Endothelial cell of umbilical vein (primary cell): ENCODE results near the gene MBD2. TPM values are rescaled to one million over a fixed set of nuclear protein-coding genes. Genes with fewer than 3 reads are reported as not detected.

Source experiments
- BruUV-seq: library from RNA; stranded (reverse); fragments of 400-500 nt; replicated peaks from 2 replicates; lab custom pipeline; 2021; lab: Mats Ljungman, UMichigan
- CTCF ChIA-PET: fragments of 300-600, 350-600 bp; sonication (Branson Sonifier 250); formaldehyde crosslinking; loops from one replicate; lab custom pipeline; 2021; ENCODE audit warnings: antibody characterized with exemption, inconsistent platforms; lab: Charles Lee
- POLR2A ChIA-PET: fragments of 300-600, 350-600 bp; sonication (Branson Sonifier 250); formaldehyde crosslinking; loops from one replicate; lab custom pipeline; 2021; ENCODE audit warnings: antibody characterized with exemption, inconsistent platforms; lab: Charles Lee
- DNase-seq: peaks from one replicate; pipeline ENCODE4 v3.0.0-alpha.2; 2011; ENCODE audit warnings: low read depth, low spot score
- FAIRE-seq: peaks from 2 replicates; lab custom pipeline; 2011; peaks lifted over from hg19 to GRCh38; lab: Jason Lieb, UNC
- H2AFZ ChIP-seq: 2 replicates; pipeline ENCODE4 v1.6.0; 2012; ENCODE audit warnings: low read depth, low read length, control low read depth, inconsistent platforms
- H3K27ac ChIP-seq: 2 replicates; pipeline ENCODE4 v1.5.1; 2011; ENCODE audit warnings: low read depth, mild to moderate bottlenecking, control low read depth, low read length, moderate library complexity; ENCODE audit not compliant: insufficient read depth
- H3K27me3 ChIP-seq, 2 experiments: 2 replicates each; pipeline versions ENCODE4 v1.6.0 to v1.6.1; 2011; ENCODE audit warnings: low read length in 2 of 2, mixed read lengths in 1 of 2; ENCODE audit not compliant: control insufficient read depth in 2 of 2, insufficient read depth in 2 of 2
- H3K36me3 ChIP-seq, 2 experiments: 2 replicates in 1 of 2; 3 replicates in 1 of 2; pipeline ENCODE4 v1.5.1; 2011; ENCODE audit warnings: low read length in 2 of 2, mild to moderate bottlenecking in 1 of 2, moderate library complexity in 1 of 2; ENCODE audit not compliant: control insufficient read depth in 2 of 2, insufficient read depth in 2 of 2; ENCODE audit errors: extremely low read depth in 1 of 2
- H3K4me1 ChIP-seq: 3 replicates; pipeline ENCODE4 v1.5.1; 2011; ENCODE audit warnings: mild to moderate bottlenecking, low read length; ENCODE audit not compliant: control insufficient read depth, insufficient read depth; ENCODE audit errors: extremely low read depth
- H3K4me2 ChIP-seq: 2 replicates; pipeline ENCODE4 v1.6.1; 2011; ENCODE audit warnings: low read length, control low read depth, mixed read lengths; ENCODE audit not compliant: insufficient read depth
- H3K4me3 ChIP-seq, 3 experiments: fragments of 200-600 bp in 1 of 3; sonication (generic), shearing (Covaris generic) in 1 of 3; replicated peaks in 1 of 3; 2 replicates each; pipeline ENCODE4 v1.5.1; 2011 to 2016; ENCODE audit warnings: control low read depth in 3 of 3, low read length in 3 of 3, mild to moderate bottlenecking in 2 of 3, inconsistent platforms in 1 of 3, low read depth in 1 of 3, moderate library complexity in 1 of 3; ENCODE audit not compliant: insufficient read depth in 1 of 3
- H3K79me2 ChIP-seq: 2 replicates; pipeline ENCODE4 v1.6.0; 2012; ENCODE audit warnings: low read length, inconsistent platforms; ENCODE audit not compliant: control insufficient read depth, insufficient read depth
- H3K9ac ChIP-seq: replicated peaks from 2 replicates; pipeline ENCODE3; 2011; ENCODE audit warnings: low read length, control low read depth; ENCODE audit not compliant: insufficient read depth; ENCODE audit errors: extremely low read depth
- H3K9me1 ChIP-seq: replicated peaks from 3 replicates; pipeline ENCODE4 v1.6.0; 2011; ENCODE audit warnings: mild to moderate bottlenecking, low read length; ENCODE audit not compliant: control insufficient read depth, insufficient read depth; ENCODE audit errors: extremely low read depth
- H3K9me3 ChIP-seq: replicated peaks from 2 replicates; pipeline ENCODE4 v1.5.1; 2012; ENCODE audit warnings: low read length, inconsistent platforms; ENCODE audit not compliant: control insufficient read depth, insufficient read depth
- H4K20me1 ChIP-seq: replicated peaks from 2 replicates; pipeline ENCODE3; 2011; ENCODE audit warnings: mild to moderate bottlenecking, low read length; ENCODE audit not compliant: control insufficient read depth, insufficient read depth; ENCODE audit errors: extremely low read depth
- EZH2 ChIP-seq: IDR thresholded peaks from 2 replicates; pipeline ENCODE4 v1.6.1; 2012; ENCODE audit warnings: borderline replicate concordance, low read depth, mild to moderate bottlenecking, moderate library complexity, low read length, inconsistent platforms; ENCODE audit not compliant: severe bottlenecking
- FOS ChIP-seq: IDR thresholded peaks from 2 replicates; pipeline ENCODE4 v1.6.1; 2011; ENCODE audit warnings: mild to moderate bottlenecking, low read length, moderate library complexity, borderline replicate concordance; ENCODE audit not compliant: insufficient read depth
- GATA2 ChIP-seq: IDR thresholded peaks from 2 replicates; pipeline ENCODE4 v1.7.0; 2011; ENCODE audit warnings: low read depth, mild to moderate bottlenecking, moderate library complexity, mixed read lengths, low read length; ENCODE audit not compliant: insufficient read length, insufficient read depth
- JUN ChIP-seq: IDR thresholded peaks from 2 replicates; pipeline ENCODE4 v1.6.1; 2011; ENCODE audit warnings: borderline replicate concordance, low read depth; ENCODE audit not compliant: insufficient read length, insufficient read depth
- MYC ChIP-seq: IDR thresholded peaks from one replicate; pipeline ENCODE4 v1.6.1; 2011; ENCODE audit warnings: mild to moderate bottlenecking, low read depth, low read length
- POLR2A ChIP-seq: IDR thresholded peaks from 2 replicates; pipeline ENCODE4 v1.6.1; 2012; ENCODE audit warnings: low read depth, mild to moderate bottlenecking, control low read depth, low read length
- POLR2AphosphoS5 ChIP-seq: IDR thresholded peaks from 2 replicates; pipeline ENCODE4 v1.6.1; 2012; ENCODE audit warnings: low read depth, mild to moderate bottlenecking, control low read depth, low read length, moderate library complexity; ENCODE audit not compliant: insufficient read depth
- dilution Hi-C: fragments of 300-500 bp; cut with MboI; formaldehyde crosslinking; loops from one replicate; pipeline ENCODE4 v1.15.0; 2019; ENCODE audit warnings: low sequenced_read_pairs; ENCODE audit not compliant: extremely low pct_ligation_motif_present
- intact Hi-C: fragments of 100-400 bp; cut with micrococcal nuclease; formaldehyde crosslinking; loops from one replicate; pipeline ENCODE4 v1.10.0; 2022
- polyA plus RNA-seq, 4 experiments: library from polyadenylated mRNA; depleted of rRNA in 3 of 4; stranded (reverse) in 3 of 4; unstranded in 1 of 4; fragments of >200 nt; gene quantifications; 2 replicates each; pipeline versions ENCODE4 v1.2.1 to v1.2.3, GENCODE V29; 2011 to 2012; ENCODE audit warnings: missing spikeins in 1 of 4
- total RNA-seq: library from RNA; stranded (reverse); gene quantifications from 2 replicates; pipeline ENCODE4 v1.2.3, GENCODE V29; 2021
- TF ChIP-seq, protein P1 (sequence below): IDR thresholded peaks from 2 replicates; pipeline ENCODE4 v1.6.1; 2011; ENCODE audit not compliant: insufficient read depth, insufficient read length
- TF ChIP-seq, protein P2 (sequence below), 2 donors: IDR thresholded peaks; 1 replicate in 1 of 2; 2 replicates in 1 of 2; pipeline ENCODE4 v1.5.1; 2011; ENCODE audit warnings: low read length in 2 of 2, mild to moderate bottlenecking in 2 of 2, moderate library complexity in 2 of 2, control low read depth in 1 of 2, inconsistent platforms in 1 of 2, low read depth in 1 of 2; ENCODE audit not compliant: insufficient read depth in 1 of 2; ENCODE audit errors: extremely low read depth in 1 of 2

Gene MBD2
- total and polyA plus RNA-seq, 2 donors (not counting 3 experiments of a cell fraction or from before 2014, with no cell fraction given), result 86.8 to 110 TPM

- DNase-seq, result no peak
- intact Hi-C loops, result no loop called here
- Histone ChIP-seq H3K9ac (no peak overlapping the region), H3K27me3 (no peaks in the 10 kb centered on the region), H3K4me2 (no peak overlapping the region), H4K20me1 (peaks cover 5% of the 10 kb centered on the region), H3K4me1 (peaks cover 18% of the 10 kb centered on the region), H3K36me3 (peaks cover 0 to 2% of the 10 kb centered on the region in 2 experiments), H3K27ac (no peak overlapping the region), H3K9me1 (no peaks in the 10 kb centered on the region), H3K4me3 (no peak overlapping the region), H3K79me2 (peaks cover 64% of the 10 kb centered on the region), H3K9me3 (no peaks in the 10 kb centered on the region), H2AFZ (no peak overlapping the region)
- CTCF ChIA-PET, result no interaction called here
- no peak for FAIRE-seq
- TF ChIP-seq MYC (no peak), JUN (no peak), GATA2 (no peak), POLR2AphosphoS5 (no peak), POLR2A (no peak), FOS (no peak), EZH2 (no peak)
- TF ChIP-seq, protein P1, sequence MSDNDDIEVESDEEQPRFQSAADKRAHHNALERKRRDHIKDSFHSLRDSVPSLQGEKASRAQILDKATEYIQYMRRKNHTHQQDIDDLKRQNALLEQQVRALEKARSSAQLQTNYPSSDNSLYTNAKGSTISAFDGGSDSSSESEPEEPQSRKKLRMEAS, result no peak
- TF ChIP-seq, protein P2, sequence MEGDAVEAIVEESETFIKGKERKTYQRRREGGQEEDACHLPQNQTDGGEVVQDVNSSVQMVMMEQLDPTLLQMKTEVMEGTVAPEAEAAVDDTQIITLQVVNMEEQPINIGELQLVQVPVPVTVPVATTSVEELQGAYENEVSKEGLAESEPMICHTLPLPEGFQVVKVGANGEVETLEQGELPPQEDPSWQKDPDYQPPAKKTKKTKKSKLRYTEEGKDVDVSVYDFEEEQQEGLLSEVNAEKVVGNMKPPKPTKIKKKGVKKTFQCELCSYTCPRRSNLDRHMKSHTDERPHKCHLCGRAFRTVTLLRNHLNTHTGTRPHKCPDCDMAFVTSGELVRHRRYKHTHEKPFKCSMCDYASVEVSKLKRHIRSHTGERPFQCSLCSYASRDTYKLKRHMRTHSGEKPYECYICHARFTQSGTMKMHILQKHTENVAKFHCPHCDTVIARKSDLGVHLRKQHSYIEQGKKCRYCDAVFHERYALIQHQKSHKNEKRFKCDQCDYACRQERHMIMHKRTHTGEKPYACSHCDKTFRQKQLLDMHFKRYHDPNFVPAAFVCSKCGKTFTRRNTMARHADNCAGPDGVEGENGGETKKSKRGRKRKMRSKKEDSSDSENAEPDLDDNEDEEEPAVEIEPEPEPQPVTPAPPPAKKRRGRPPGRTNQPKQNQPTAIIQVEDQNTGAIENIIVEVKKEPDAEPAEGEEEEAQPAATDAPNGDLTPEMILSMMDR (IDR thresholded peaks at IDR 0.05; ENCODE audit: extremely low read depth in 1 of 2, insufficient read depth in 1 of 2, low read depth in 1 of 2, low read length in 2 of 2), result no peak
- POLR2A ChIA-PET, result no interaction called here
- dilution Hi-C loops, result no loop called here
- BruUV-seq, result no TSS peak
Measured at GRCh38 chr18:54173250-54173649, 51.2 kb downstream of the MBD2 start.
